OCI-LY7 (cell line): Measurements from ENCODE around the gene S100A7A.
A peak's percentile ranks its signal among the peaks of the same experiment; 100 is the strongest.

ENCODE experiments used
- CTCF ChIP-seq: fragments of 200-600 bp; sonication (generic); conservative IDR thresholded peaks from 2 replicates; pipeline ENCODE4 v1.5.1; 2014; ENCODE audit warnings: mild to moderate bottlenecking, antibody characterized with exemption, low read length, moderate library complexity, mixed read lengths
- EZH2phosphoT487 ChIP-seq: fragments of 200-600 bp; sonication (generic); IDR thresholded peaks from 2 replicates; pipeline ENCODE4 v1.6.1; 2018; ENCODE audit warnings: low read depth, borderline replicate concordance, mild to moderate bottlenecking, mixed run types, antibody characterized with exemption, low read length, moderate library complexity, mixed read lengths

GRCh38 chr1:153400244-153400643 is 16.1 kb upstream of the S100A7A start:
- 0 out of 2 replicates have a peak, but pooled peaks have one; percentile 27 for TF ChIP-seq CTCF
- TF ChIP-seq EZH2phosphoT487: no peak
